ENCODE data around the gene GGACT.

The GGACT gene

GRCh38 chr13:100510208-100510957 is 78.2 kb downstream of the GGACT start:
- no peak for DNase-seq

DNA sequence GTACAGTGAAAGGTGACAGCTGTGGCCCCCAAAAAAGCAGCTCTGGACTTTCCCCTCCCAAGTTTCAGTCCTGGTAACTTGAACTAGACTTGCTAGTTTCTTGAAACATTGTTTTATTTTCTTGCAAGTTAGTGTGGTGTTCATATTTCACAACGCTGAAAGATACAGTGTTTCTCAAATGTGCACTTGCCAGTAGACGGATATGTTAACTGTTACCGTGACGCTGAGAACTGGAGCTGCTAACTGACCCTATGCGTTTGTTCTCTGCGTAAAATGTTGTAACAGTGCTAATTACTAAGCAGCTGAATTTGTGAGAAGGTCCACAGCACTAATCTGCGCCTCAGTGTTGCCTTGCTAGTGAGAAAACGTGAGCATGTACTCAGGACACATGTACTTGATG is 79.6 kb downstream of the GGACT start:
- no peak for DNase-seq

GRCh38 chr13:100508455-100508854 is 80.1 kb downstream of the GGACT start:
- DNase-seq: no peak

DNA sequence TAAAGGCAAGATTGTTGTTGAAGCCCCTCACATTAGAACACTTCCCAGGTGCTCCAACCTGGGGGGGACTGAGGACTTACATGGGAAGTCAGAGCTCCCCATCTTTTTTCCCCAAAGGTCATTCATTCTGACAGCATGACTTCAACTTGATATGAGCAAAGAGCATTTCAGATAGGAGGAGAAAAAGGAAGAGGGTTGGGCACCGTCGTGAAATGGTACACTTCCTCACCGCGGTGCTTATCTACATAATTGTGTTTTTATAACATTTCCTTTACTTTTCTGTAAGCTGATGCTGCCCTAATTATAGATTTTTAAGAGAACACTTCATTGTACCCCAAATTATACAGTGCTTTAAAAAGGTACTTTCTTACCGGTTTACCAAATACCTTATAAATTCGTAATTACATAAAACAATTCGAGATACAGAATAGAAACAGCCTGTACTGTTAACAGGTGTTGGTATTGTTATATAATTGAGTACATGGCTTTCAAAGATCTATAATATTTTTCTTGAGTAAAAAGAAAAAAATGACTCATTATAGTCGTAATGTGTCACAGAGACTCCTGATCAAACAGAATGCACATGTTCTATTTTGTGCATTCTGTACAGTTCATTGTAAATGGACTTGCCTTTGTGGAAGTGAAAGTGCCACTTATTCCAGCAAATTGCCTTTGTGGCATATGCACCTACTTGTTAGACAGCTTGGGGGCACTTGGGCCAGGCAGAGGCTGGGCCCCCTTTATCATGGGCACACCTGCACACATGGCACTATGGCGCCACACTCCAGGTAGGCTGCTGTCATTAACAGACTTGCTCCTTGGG is 81.8 kb downstream of the GGACT start:
- no peak for DNase-seq

DNA sequence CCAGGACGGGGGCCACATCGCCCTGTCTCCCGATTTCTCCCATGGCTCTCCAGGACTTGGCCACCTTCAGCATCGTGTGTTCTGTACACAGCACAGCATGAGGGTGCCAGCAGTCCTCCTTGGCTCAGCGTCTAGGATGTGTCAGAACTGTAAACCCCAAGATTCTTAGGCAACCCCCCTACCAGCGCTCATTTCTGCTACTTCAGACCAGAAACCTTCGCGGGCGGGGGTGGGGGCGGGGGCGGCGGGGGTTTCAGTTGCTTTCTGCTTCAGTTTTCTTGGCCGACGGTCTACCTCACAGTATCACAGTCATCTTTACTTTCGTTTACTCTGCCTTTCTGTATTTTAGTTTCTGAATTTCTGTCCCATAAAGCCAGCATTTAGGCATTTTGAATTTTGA is 82.4 kb downstream of the GGACT start:
- no peak for DNase-seq

- DNase-seq: no peak
Measured at GRCh38 chr13:100503622-100504021, 85.0 kb downstream of the GGACT start.

DNA sequence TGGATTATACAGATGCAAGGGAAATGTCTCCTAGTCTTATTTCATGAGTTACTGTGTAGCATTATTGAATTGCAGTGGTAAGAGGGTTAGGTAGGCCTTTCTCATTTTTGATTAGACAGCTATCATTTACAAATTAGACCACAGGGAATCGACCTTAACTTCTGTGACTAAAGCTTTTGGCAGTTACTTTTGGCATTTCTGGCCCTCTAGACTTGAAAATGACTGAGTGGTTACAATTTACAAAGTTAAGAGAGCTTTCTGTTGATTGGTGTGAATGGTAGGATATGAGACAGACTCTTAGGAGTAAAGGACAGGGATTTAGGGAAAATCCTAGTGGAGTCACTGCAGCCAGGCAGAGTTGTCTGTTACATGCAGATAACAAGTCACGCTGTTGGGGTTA is 86.1 kb downstream of the GGACT start:
- DNase-seq: no peak

- peak; percentile 33 to 60 for DNase-seq
Measured at GRCh38 chr13:100497389-100497788, 91.2 kb downstream of the GGACT start.

- DNase-seq: no peak
Measured at GRCh38 chr13:100495455-100495854, 93.1 kb downstream of the GGACT start.

- peak; percentile 90 to 93 for DNase-seq
Measured at GRCh38 chr13:100493418-100493817, 95.2 kb downstream of the GGACT start.

- peak; percentile 27 to 48 for DNase-seq
Measured at GRCh38 chr13:100491164-100491842, 97.3 kb downstream of the GGACT start.

DNA sequence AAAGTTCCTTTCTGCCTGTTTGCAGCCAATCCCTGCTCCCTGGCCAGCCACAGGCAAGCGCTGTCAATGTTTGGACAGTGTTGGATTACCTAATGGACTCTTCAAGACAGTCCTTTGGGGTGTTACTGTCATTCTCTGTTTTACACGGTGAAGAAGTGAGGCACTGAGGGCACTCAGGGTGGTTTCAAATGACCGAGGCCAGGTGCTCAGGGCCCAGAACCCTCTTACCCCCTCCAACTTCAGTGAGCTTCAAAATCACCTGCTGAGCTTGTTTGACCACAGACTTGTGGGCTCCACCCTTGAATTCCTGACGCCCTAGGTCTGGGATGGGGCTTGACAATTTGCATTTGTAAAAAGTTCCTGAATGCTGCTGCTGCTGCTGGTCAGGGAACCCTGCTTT is 97.9 kb downstream of the GGACT start:
- no peak for DNase-seq

- DNase-seq: no peak
Measured at GRCh38 chr13:100485265-100485664, 103.3 kb downstream of the GGACT start.

- DNase-seq: no peak
Measured at GRCh38 chr13:100484702-100485101, 103.9 kb downstream of the GGACT start.

- DNase-seq: no peak
Measured at GRCh38 chr13:100483841-100484381, 104.7 kb downstream of the GGACT start.

DNA sequence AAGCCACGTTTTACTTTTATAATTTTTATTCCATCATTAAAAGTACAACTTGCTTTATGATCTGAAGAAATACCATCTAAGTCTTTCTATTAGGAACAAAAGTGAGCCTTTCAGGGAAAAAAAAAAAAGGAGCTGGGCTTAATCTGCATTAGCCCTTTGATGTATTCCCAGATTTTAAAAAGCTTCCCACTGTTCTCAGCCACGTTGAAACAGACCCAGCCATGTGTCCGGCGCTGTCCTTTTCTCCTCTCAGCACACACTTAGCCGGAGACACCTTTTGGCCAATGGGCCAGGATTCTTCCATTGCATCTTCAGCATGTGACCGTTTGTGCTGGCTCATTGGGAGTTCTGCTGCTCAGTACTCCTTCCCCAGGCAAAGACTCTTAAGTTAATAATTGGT is 105.5 kb downstream of the GGACT start:
- DNase-seq: no peak

- DNase-seq: no peak
Measured at GRCh38 chr13:100480676-100481075, 107.9 kb downstream of the GGACT start.

All from AML-193 (cell line).